Measurements from ENCODE around the gene ZBTB20.

The ZBTB20 gene

GRCh38 chr3:114338651-114339357 is 808.3 kb downstream of the ZBTB20 start:
- DNase-seq (ENCODE audit: extremely low spot score, insufficient read length, low read depth) (no peak), FAIRE-seq (no peak)

DNA sequence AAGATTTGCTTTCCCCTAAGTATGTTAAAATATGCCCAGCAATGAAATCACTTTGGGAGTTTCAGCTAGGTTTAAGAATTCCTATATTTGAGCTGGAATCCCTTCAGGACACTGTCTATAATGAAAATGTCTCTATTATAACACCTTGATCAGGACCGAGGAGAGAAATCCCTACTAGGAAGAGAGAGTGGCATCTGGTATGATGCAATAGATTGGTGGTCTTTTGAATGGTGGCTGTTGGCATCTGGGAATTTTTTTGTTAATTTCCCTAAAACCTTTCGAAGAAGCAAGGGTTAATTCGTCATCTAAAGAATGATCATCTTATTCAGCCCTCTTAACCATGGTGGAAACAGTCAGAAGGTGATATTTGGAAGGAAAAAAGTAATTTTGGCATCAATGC is 810.2 kb downstream of the ZBTB20 start:
- FAIRE-seq (no peak), DNase-seq (ENCODE audit: extremely low spot score, insufficient read length, low read depth) (no peak)

GRCh38 chr3:114336122-114336697 is 810.9 kb downstream of the ZBTB20 start:
- FAIRE-seq: peak; percentile 63
- no peak for DNase-seq (ENCODE audit: extremely low spot score, insufficient read length, low read depth)

DNA sequence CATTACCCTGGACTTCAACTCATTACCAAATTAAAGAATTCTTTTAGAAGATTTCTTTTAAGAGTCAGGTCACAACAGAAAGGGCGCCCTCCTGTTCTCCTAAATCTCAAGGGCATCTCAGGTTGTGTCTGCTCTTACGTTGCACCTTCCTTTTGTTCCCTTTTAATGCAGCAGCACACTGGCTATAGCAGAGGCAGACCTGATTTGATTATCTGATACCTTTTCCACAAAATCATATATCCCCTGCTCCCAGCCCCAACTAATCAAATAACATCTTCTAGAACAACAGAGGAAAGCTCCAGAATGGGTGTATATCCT is 813.2 kb downstream of the ZBTB20 start:
- no peak for DNase-seq (ENCODE audit: extremely low spot score, insufficient read length, low read depth)
- FAIRE-seq: no peak

DNA sequence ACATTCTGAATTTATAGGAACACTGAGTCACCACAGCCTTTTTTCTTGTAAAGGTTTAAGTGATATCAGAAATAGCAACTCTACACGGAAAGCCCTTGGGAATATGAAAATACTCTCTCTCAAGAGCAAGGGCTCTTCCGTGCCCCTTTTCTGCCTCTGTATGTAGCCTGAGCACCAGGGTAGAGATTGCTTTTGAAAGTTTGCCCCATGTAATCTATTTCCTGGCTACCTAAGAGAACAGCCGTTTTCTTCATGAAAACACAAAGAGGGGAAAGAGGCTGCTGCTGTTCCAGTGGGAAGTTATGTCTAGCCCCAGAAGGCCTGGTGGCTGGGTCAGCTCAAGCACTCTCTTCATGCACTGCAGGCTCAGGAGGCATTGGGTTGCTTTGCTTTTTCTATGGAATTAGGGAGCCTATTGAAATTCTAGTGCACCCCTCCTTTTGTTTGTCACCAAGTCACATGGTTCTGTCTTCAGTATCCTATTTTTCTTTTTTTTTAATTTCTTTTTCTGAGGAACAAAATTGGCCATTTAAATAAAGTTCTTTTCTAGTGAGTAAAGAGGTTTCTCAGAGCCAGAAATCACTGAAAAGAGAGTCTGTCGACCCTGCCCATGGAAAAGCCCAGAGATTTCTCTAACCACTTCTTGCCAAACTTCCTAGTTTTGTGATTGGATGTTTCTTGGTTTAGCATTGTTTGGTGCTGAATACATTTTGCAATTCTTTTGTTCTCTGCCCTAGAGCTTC is 813.7 kb downstream of the ZBTB20 start:
- FAIRE-seq (no peak), DNase-seq (ENCODE audit: extremely low spot score, insufficient read length, low read depth) (no peak)

DNA sequence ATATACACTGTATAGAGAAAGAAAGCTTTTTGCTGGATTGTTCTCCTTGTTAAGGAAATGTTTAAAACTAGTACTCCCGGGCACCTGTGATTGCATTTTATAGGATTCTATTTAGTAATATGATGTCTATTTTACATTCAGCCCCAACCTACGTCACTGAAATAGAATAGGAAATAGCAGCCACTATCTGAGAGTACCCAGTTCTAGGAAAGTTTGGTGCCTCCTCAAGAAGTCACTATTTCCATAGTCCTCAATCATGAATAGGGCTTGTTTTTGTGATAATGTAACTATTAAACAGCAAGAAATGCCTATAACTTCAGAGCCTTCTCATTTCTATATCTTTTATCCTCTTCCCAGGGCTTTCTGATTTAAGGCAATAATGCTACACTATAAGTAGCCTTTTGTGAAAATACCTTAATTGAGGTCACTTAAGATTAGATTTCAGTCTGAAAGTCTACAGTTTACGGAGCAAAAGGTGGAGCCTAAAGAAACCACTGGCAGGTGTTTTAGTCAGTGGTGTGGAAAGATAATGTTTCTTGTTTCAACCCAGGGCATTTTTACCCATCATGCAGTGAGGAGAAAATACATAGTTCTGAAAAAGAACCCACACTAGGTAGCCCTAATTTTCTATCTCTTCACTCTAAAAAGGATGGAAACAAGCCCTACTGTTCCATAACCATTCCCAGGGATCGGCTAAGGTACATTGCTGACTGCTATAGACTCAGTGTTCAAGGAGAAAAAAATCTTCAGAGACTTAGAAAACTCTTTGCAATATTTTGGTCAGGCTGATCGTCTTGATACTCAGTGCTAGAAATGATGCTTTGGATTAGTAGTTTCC is 814.5 kb downstream of the ZBTB20 start:
- no peak for DNase-seq (ENCODE audit: extremely low spot score, insufficient read length, low read depth)
- peak; percentile 50 for FAIRE-seq

DNA sequence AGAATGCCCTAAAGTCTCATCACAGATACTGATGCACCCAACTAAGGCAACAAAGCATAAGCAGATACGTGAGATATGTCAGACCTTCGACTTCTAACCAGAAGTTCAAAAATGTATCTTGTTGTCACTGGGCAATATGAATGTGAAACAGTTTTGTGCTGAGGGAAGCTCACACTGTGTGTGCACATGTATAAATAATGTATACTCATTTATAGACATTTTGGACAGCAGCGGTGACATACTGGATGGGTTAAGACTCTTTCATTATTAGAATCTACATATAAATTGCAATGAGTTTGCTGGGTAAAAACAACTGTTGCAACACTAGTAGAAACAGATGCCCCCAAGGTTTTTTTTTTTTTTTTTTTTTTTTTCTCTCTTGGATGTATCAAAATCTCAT is 815.4 kb downstream of the ZBTB20 start:
- DNase-seq (ENCODE audit: extremely low spot score, insufficient read length, low read depth): no peak
- FAIRE-seq: no peak

GRCh38 chr3:114331007-114331406 is 816.1 kb downstream of the ZBTB20 start:
- DNase-seq (ENCODE audit: extremely low spot score, insufficient read length, low read depth) (no peak), FAIRE-seq (no peak)

DNA sequence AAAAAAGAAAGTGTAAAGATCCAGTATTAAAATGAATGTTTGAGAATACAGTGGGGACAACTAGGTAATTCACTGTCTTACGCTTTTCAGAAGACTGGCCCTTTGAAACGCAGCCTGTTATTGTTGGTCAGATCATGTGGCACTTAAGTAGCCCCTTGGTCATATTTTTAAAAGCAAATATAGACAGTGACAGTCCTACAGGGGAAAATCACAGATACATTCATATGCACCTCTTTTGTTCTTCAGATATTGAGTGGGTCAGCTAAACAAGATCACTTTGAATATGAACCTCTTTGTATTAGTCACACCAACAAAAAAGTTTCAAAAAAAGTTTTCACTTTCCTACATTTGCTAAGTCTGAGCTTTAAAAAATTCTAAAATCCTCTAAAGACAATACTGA is 817.3 kb downstream of the ZBTB20 start:
- FAIRE-seq (no peak), DNase-seq (ENCODE audit: extremely low spot score, insufficient read length, low read depth) (no peak)

- DNase-seq (ENCODE audit: extremely low spot score, insufficient read length, low read depth) (no peak), FAIRE-seq (peak; percentile 24)
Measured at GRCh38 chr3:114328345-114328744, 818.7 kb downstream of the ZBTB20 start.

GRCh38 chr3:114327665-114328064 is 819.4 kb downstream of the ZBTB20 start:
- FAIRE-seq: peak; percentile 81
- no peak for DNase-seq (ENCODE audit: extremely low spot score, insufficient read length, low read depth)

- FAIRE-seq (peak; percentile 89), DNase-seq (ENCODE audit: extremely low spot score, insufficient read length, low read depth) (no peak)
Measured at GRCh38 chr3:114323546-114324254, 823.4 kb downstream of the ZBTB20 start.

DNA sequence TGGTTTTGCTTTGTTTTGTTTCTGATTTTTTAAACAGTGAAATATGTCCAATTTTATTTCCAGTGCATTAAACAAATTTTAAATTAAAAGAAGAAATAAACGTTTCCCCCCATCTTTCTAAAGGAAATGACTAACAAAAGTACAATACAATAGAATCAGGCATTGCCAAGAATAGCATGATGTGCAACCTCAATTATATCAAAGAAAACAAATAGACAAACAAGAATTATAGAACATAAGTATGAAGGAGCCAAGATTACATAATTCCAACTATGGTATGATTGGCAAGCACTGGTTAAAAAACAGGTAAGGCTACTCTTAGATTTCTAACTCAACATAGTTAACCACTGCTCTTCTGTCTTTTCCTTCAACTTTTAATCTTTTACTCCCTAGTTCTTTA is 826.8 kb downstream of the ZBTB20 start:
- FAIRE-seq (no peak), DNase-seq (ENCODE audit: extremely low spot score, insufficient read length, low read depth) (no peak)

DNA sequence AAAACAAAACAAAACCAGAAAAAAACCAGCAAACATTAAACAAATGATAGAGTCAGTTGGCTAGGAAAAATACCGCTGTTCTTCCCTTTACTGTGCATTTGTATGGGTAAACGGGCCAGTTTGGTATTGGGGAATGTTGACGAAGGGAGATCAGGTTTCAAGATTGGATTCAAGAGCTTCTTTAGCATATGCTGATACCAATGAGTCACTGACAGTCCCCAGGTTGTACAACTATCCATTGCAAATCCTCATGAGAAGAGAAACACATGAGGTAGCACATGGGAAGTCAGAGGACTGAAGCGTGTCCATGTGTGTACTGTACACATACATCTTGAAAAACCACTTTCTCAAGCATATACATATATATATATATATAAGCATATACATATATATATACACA is 827.6 kb downstream of the ZBTB20 start:
- no peak for FAIRE-seq
- DNase-seq (ENCODE audit: extremely low spot score, insufficient read length, low read depth): no peak

DNA sequence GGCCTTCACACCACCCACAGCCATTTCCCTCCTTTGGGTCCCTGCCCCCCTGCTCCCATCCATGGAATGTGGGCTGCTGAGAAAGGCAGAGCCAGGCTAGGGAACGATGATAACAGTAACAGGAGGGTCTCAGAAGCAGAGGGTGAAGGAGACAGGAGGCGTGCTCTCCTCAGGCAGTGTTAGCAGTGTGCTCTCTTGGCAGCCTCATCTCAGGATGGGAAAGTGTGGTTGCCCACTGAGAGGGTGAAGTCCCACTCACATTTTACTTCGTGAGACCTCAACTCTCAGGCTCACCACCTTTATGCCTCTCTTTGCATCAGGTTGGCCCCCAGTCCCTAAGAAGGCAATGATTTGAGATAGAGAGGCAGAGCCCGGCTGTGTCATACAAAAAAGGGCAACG is 828.8 kb downstream of the ZBTB20 start:
- FAIRE-seq: no peak

GRCh38 chr3:114314282-114314681 is 832.8 kb downstream of the ZBTB20 start:
- DNase-seq (ENCODE audit: extremely low spot score, insufficient read length, low read depth) (no peak), FAIRE-seq (no peak)

More for the DNA sequence above, 828.8 kb downstream of the ZBTB20 start:
- no peak for DNase-seq (ENCODE audit: extremely low spot score, insufficient read length, low read depth)

- no peak for DNase-seq (ENCODE audit: extremely low spot score, insufficient read length, low read depth)
- FAIRE-seq: no peak
Measured at GRCh38 chr3:114313426-114313825, 833.7 kb downstream of the ZBTB20 start.

DNA sequence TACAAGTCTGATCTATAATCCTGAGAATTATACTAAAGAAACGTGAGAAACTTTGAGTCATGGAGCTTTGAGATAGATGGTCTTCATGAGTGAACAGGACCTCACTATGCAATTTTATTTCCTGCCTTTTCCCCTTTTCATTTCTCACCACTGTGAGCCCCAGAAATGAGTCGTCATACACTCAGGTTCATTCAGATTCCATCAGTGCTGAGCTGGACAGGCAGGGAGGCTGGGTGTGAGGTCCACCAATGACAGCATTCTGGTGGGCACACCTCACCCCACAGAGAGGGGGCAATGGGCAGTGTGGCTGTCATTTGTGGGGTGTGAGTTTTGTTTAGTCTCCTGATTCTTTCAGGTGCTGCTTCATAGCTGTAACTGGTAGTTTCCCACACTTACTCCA is 836.4 kb downstream of the ZBTB20 start:
- FAIRE-seq (no peak), DNase-seq (ENCODE audit: extremely low spot score, insufficient read length, low read depth) (no peak)

GRCh38 chr3:114308830-114309229 is 838.3 kb downstream of the ZBTB20 start:
- peak; percentile 94 for FAIRE-seq
- peak; percentile 23 for DNase-seq (ENCODE audit: extremely low spot score, insufficient read length, low read depth)

- DNase-seq (ENCODE audit: extremely low spot score, insufficient read length, low read depth) (no peak), FAIRE-seq (no peak)
Measured at GRCh38 chr3:114308377-114308776, 838.7 kb downstream of the ZBTB20 start.

Measured in GM18507 (cell line).